GM21423 (cell line): Measurements from ENCODE around the gene RPL34.

Experiments used
- ATAC-seq: cut with Tn5 transposase; IDR thresholded peaks from one replicate; pipeline ENCODE4 v1.9.1; 2021; ENCODE audit warnings: mild to moderate bottlenecking, moderate library complexity; ENCODE audit not compliant: unreplicated experiment

The RPL34 gene

GRCh38 chr4:108622828-108623227 lies 2.5 kb downstream of the RPL34 start:
- no peak for ATAC-seq

- ATAC-seq: no peak
Measured at GRCh38 chr4:108624263-108625056, 4.1 kb downstream of the RPL34 start.

- ATAC-seq: no peak
Measured at GRCh38 chr4:108626056-108626455, 5.7 kb downstream of the RPL34 start.

GRCh38 chr4:108628411-108628810 lies 8.0 kb downstream of the RPL34 start:
- no peak for ATAC-seq

- no peak for ATAC-seq
Measured at GRCh38 chr4:108635070-108635655, 14.8 kb downstream of the RPL34 start.

- no peak for ATAC-seq
Measured at GRCh38 chr4:108636246-108636645, 15.9 kb downstream of the RPL34 start.

GRCh38 chr4:108637856-108638255 lies 17.5 kb downstream of the RPL34 start:
- ATAC-seq: no peak

- ATAC-seq: no peak
Measured at GRCh38 chr4:108644237-108644636, 23.9 kb downstream of the RPL34 start.

GRCh38 chr4:108646706-108647105 lies 26.3 kb downstream of the RPL34 start:
- ATAC-seq: no peak

GRCh38 chr4:108649863-108650211 lies 29.5 kb downstream of the RPL34 start:
- peak; percentile 10 for ATAC-seq

GRCh38 chr4:108650212-108651013 lies 30.0 kb downstream of the RPL34 start, which contains the start of gene OSTC:
TSS of gene OSTC (plus strand) at chr4:108650599. CDS start at chr4:108650656, 57 bp downstream.
- peak; percentile 92 for ATAC-seq

GRCh38 chr4:108651014-108651791 lies 30.8 kb downstream of the RPL34 start:
- ATAC-seq: no peak

- ATAC-seq: no peak
Measured at GRCh38 chr4:108662629-108663028, 42.3 kb downstream of the RPL34 start.

GRCh38 chr4:108674356-108674977 lies 54.1 kb downstream of the RPL34 start:
- ATAC-seq: no peak
